ENCODE measurements around the gene AUH.

The AUH gene

GRCh38 chr9:91198405-91198804 is 163.3 kb downstream of the AUH start:
- ChIA-PET POLR2A (interaction anchor here (1.8 kb wide), 1 partner anchor 162 kb away, joined by 4 read pairs; no protein-coding TSS in a partner anchor), CTCF (no interaction called here)
- no peak for DNase-seq (ENCODE audit: extremely low spot score)
- TF ChIP-seq SUZ12 (IDR thresholded peaks at IDR 0.05) (no peak), TARDBP (IDR thresholded peaks at IDR 0.05) (no peak), LEF1 (IDR thresholded peaks at IDR 0.05; ENCODE audit: borderline replicate concordance) (no peak), FOXK2 (IDR thresholded peaks at IDR 0.05) (no peak), BHLHE40 (IDR thresholded peaks at IDR 0.05; ENCODE audit: borderline replicate concordance) (no peak), HDGF (IDR thresholded peaks at IDR 0.05; ENCODE audit: borderline replicate concordance) (no peak), ARNT (IDR thresholded peaks at IDR 0.05) (no peak), FOXA1 (IDR thresholded peaks at IDR 0.05) (no peak), FOXM1 (IDR thresholded peaks at IDR 0.05; ENCODE audit: borderline replicate concordance) (no peak), ZNF384 (IDR thresholded peaks at IDR 0.05) (no peak), NFRKB (IDR thresholded peaks at IDR 0.05) (no peak), L3MBTL2 (conservative IDR thresholded peaks at IDR 0.05) (no peak), PKNOX1 (IDR thresholded peaks at IDR 0.05) (no peak), ELF4 (IDR thresholded peaks at IDR 0.05) (no peak), CTBP1 (IDR thresholded peaks at IDR 0.05; ENCODE audit: borderline replicate concordance) (no peak), SP1 (IDR thresholded peaks at IDR 0.05) (no peak)

- no peak for TF ChIP-seq TARDBP (IDR thresholded peaks at IDR 0.05)
- peak; percentile 48 for TF ChIP-seq PKNOX1 (IDR thresholded peaks at IDR 0.05)
- CTCF ChIA-PET, result no interaction called here
- POLR2A ChIA-PET, result interaction anchor here (1.8 kb wide), 1 partner anchor 163 kb away, joined by 4 read pairs; no protein-coding TSS in a partner anchor
- no peak for DNase-seq (ENCODE audit: extremely low spot score)
These were observed 164.2 kb downstream of the AUH start for GRCh38 chr9:91197232-91198181.

GRCh38 chr9:91196103-91196950 is 165.4 kb downstream of the AUH start:
- no peak for TF ChIP-seq SP1 (IDR thresholded peaks at IDR 0.05)
- TF ChIP-seq NFRKB (IDR thresholded peaks at IDR 0.05), result no peak
- TF ChIP-seq L3MBTL2 (conservative IDR thresholded peaks at IDR 0.05), result no peak
- no peak for TF ChIP-seq ELF4 (IDR thresholded peaks at IDR 0.05)
- no peak for TF ChIP-seq CTBP1 (IDR thresholded peaks at IDR 0.05; ENCODE audit: borderline replicate concordance)
- no peak for TF ChIP-seq FOXM1 (IDR thresholded peaks at IDR 0.05; ENCODE audit: borderline replicate concordance)
- TF ChIP-seq SUZ12 (IDR thresholded peaks at IDR 0.05), result no peak
- no peak for TF ChIP-seq FOXK2 (IDR thresholded peaks at IDR 0.05)
- no peak for TF ChIP-seq ZNF384 (IDR thresholded peaks at IDR 0.05)
- no peak for TF ChIP-seq ARNT (IDR thresholded peaks at IDR 0.05)
- ChIA-PET CTCF (no interaction called here), POLR2A (interaction anchor here (1.8 kb wide), 1 partner anchor 164 kb away, joined by 4 read pairs; no protein-coding TSS in a partner anchor)
- no peak for DNase-seq (ENCODE audit: extremely low spot score)

- POLR2A ChIA-PET, result no interaction called here
- CTCF ChIA-PET, result no interaction called here
- TF ChIP-seq FOXM1 (IDR thresholded peaks at IDR 0.05; ENCODE audit: borderline replicate concordance) (no peak), SP1 (IDR thresholded peaks at IDR 0.05) (no peak), TARDBP (IDR thresholded peaks at IDR 0.05) (no peak), NFRKB (IDR thresholded peaks at IDR 0.05) (no peak), FOXA1 (IDR thresholded peaks at IDR 0.05) (no peak), FOXK2 (IDR thresholded peaks at IDR 0.05) (no peak), ELF4 (IDR thresholded peaks at IDR 0.05) (no peak), HDGF (IDR thresholded peaks at IDR 0.05; ENCODE audit: borderline replicate concordance) (no peak), L3MBTL2 (conservative IDR thresholded peaks at IDR 0.05) (no peak), CTBP1 (IDR thresholded peaks at IDR 0.05; ENCODE audit: borderline replicate concordance) (no peak), LEF1 (IDR thresholded peaks at IDR 0.05; ENCODE audit: borderline replicate concordance) (no peak), ARNT (IDR thresholded peaks at IDR 0.05) (no peak), BHLHE40 (IDR thresholded peaks at IDR 0.05; ENCODE audit: borderline replicate concordance) (no peak), SUZ12 (IDR thresholded peaks at IDR 0.05) (no peak), PKNOX1 (IDR thresholded peaks at IDR 0.05) (no peak), ZNF384 (IDR thresholded peaks at IDR 0.05) (no peak)
- no peak for DNase-seq (ENCODE audit: extremely low spot score)
These were observed 166.2 kb downstream of the AUH start for GRCh38 chr9:91195372-91196012.

GRCh38 chr9:91193658-91194391 is 167.9 kb downstream of the AUH start:
- POLR2A ChIA-PET, result interaction anchor here (0.7 kb wide), 1 partner anchor 19 kb away, joined by 3 read pairs; no protein-coding TSS in a partner anchor
- TF ChIP-seq CTBP1 (IDR thresholded peaks at IDR 0.05; ENCODE audit: borderline replicate concordance) (no peak), BHLHE40 (IDR thresholded peaks at IDR 0.05; ENCODE audit: borderline replicate concordance) (no peak), L3MBTL2 (conservative IDR thresholded peaks at IDR 0.05) (peak; percentile 99), SUZ12 (IDR thresholded peaks at IDR 0.05) (no peak), FOXK2 (IDR thresholded peaks at IDR 0.05) (no peak), ZNF384 (IDR thresholded peaks at IDR 0.05) (peak; percentile 86), ELF4 (IDR thresholded peaks at IDR 0.05) (peak; percentile 41), ARNT (IDR thresholded peaks at IDR 0.05) (no peak), TARDBP (IDR thresholded peaks at IDR 0.05) (no peak), FOXA1 (IDR thresholded peaks at IDR 0.05) (no peak), SP1 (IDR thresholded peaks at IDR 0.05) (no peak), FOXM1 (IDR thresholded peaks at IDR 0.05; ENCODE audit: borderline replicate concordance) (no peak), NFRKB (IDR thresholded peaks at IDR 0.05) (no peak), HDGF (IDR thresholded peaks at IDR 0.05; ENCODE audit: borderline replicate concordance) (no peak), LEF1 (IDR thresholded peaks at IDR 0.05; ENCODE audit: borderline replicate concordance) (no peak), PKNOX1 (IDR thresholded peaks at IDR 0.05) (no peak)
- peak; percentile 70 for DNase-seq (ENCODE audit: extremely low spot score)
- CTCF ChIA-PET, result no interaction called here

All from HEK293T (cell line).